Measurements from ENCODE around the gene AKNA.

DNA sequence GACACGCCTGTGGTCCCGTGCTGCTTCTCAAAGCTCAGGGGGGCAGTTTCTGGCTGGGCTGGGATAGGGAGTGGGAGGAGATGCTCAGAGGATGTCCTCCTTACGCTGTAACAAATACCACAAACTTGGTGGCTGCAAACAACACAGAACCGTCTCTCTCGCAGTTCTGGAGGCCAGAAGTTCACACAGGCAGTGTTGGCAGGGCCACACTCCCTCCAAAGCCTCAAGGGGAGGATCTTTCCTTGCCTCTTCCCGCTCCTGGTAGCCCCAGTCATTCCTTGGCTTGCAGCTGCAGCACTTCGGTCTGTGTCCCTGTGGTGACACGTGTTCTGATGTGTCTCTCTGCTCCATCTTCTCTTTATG lies 75.3 kb downstream of the AKNA start:
- TF ChIP-seq, protein P1, sequence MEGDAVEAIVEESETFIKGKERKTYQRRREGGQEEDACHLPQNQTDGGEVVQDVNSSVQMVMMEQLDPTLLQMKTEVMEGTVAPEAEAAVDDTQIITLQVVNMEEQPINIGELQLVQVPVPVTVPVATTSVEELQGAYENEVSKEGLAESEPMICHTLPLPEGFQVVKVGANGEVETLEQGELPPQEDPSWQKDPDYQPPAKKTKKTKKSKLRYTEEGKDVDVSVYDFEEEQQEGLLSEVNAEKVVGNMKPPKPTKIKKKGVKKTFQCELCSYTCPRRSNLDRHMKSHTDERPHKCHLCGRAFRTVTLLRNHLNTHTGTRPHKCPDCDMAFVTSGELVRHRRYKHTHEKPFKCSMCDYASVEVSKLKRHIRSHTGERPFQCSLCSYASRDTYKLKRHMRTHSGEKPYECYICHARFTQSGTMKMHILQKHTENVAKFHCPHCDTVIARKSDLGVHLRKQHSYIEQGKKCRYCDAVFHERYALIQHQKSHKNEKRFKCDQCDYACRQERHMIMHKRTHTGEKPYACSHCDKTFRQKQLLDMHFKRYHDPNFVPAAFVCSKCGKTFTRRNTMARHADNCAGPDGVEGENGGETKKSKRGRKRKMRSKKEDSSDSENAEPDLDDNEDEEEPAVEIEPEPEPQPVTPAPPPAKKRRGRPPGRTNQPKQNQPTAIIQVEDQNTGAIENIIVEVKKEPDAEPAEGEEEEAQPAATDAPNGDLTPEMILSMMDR (conservative IDR thresholded peaks at IDR 0.05): no peak
- TF ChIP-seq EZH2 (IDR thresholded peaks at IDR 0.05; ENCODE audit: low read depth): no peak

Measured in PC-9 (cell line).